GM12864 (cell line): ENCODE results near the gene OR13J1.

Source experiments
- DNase-seq: peaks from one replicate; pipeline ENCODE4 v3.0.0-alpha.2; 2011; ENCODE audit warnings: low read depth
- H3K4me3 ChIP-seq: 2 replicates; pipeline ENCODE4 v1.5.1; 2011; ENCODE audit warnings: mild to moderate bottlenecking, low read depth, low read length, control low read depth
- CTCF ChIP-seq: IDR thresholded peaks from 2 replicates; pipeline ENCODE4 v1.5.1; 2011; ENCODE audit warnings: low read depth, mild to moderate bottlenecking, moderate library complexity, low read length, control low read depth, inconsistent platforms; ENCODE audit errors: missing control alignments

OR13J1 gene

GRCh38 chr9:35820076-35820475, 50.1 kb downstream of the OR13J1 start:
- no peak overlapping the region for H3K4me3 ChIP-seq
- no peak for TF ChIP-seq CTCF
- DNase-seq: no peak
